Retinal pigment epithelial cell (primary cell): ENCODE data around the gene CTLA4.

Experiments used
- DNase-seq: peaks from one replicate; pipeline ENCODE4 v3.0.0-alpha.2; 2010; ENCODE audit warnings: low read depth
- H3K4me3 ChIP-seq: 2 replicates; pipeline ENCODE4 v1.5.1; 2011; ENCODE audit warnings: mild to moderate bottlenecking, low read length, control low read depth, moderate library complexity
- TF ChIP-seq, protein P1 (sequence below): conservative IDR thresholded peaks from 2 replicates; pipeline ENCODE4 v1.5.1; 2011; ENCODE audit warnings: low read depth, low read length, control low read depth, inconsistent platforms

CTLA4 gene

DNA sequence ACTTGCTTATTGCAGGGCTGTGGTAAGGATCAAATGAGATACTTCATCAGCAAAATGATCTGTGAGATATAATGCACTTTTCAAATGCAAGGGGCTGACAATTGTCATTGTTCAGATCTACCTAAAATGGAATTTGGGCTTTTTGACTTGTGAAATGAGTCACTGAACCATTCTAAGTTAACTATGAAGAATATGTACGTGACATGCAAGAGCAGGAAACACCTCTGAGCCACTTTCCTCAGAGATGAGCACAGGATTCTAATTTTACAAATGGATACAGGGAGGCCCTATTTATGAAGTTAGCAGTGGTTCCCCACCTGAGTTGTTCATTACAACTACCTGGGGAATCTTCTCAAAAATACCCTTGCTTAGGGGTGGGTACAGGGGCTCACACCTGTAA, 26.7 kb downstream of the CTLA4 start:
- TF ChIP-seq, protein P1, sequence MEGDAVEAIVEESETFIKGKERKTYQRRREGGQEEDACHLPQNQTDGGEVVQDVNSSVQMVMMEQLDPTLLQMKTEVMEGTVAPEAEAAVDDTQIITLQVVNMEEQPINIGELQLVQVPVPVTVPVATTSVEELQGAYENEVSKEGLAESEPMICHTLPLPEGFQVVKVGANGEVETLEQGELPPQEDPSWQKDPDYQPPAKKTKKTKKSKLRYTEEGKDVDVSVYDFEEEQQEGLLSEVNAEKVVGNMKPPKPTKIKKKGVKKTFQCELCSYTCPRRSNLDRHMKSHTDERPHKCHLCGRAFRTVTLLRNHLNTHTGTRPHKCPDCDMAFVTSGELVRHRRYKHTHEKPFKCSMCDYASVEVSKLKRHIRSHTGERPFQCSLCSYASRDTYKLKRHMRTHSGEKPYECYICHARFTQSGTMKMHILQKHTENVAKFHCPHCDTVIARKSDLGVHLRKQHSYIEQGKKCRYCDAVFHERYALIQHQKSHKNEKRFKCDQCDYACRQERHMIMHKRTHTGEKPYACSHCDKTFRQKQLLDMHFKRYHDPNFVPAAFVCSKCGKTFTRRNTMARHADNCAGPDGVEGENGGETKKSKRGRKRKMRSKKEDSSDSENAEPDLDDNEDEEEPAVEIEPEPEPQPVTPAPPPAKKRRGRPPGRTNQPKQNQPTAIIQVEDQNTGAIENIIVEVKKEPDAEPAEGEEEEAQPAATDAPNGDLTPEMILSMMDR = no peak
- DNase-seq = no peak
- no peak overlapping the region for H3K4me3 ChIP-seq

DNA sequence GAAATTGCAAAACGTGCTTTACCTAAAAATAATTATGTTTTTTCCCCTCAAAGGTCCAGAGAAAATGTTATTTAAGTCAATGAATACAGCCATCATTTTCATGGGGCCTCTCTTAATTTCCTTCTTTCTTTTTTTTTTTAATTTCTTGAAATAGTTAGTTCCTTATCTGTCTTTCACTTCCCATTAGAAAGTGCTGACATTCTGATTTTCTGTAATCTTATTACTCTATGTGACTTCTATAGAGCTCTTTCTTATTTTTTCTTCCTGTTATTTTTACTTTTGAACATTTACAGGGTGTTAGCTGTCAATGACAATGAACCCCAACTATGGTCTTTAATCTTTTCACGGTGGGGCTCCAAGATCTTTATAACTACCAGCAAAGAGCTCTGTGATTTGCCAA, 30.0 kb downstream of the CTLA4 start:
- no peak for DNase-seq
- TF ChIP-seq, protein P1 = no peak
- no peak overlapping the region for H3K4me3 ChIP-seq

DNA sequence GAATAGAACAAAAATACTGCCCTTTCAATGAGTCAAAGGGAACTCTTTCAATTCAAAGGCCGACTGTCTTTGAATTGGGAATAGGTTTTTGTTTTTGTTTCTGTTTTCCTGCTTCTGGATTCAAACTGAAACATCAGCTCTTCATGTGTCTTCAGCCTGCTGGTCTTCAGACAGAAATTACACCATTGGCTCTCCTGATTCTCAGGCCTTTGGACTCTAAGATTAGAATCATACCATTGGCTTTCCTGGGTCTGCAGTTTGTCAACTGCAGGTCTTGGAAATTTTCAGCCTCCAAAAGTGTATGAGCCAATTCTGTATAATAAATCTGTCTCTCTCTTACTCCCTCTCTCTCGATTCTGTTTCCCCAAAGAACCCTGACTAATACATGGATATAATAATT, 31.1 kb downstream of the CTLA4 start:
- no peak for DNase-seq
- TF ChIP-seq, protein P1 = no peak

DNA sequence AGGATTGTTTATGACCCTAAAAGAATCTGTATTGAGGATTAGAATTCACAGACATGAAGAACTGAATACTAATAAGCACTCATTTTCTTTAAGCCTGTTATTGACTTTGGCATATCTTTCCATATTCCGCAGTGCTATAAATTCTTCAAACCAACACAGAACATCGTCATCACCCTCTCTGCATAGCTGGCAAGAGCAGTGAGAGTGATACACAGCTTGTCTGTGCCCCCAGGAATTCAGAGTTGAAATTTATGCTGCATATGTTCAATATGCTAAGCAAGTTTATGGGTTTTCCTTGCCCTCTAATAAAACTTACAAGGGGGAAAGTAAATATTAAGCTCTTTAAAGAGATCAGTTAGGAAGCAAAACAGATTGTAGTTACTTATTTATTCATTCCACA, 32.7 kb downstream of the CTLA4 start:
- TF ChIP-seq, protein P1 = no peak
- no peak for DNase-seq

More for the DNA sequence above, 31.1 kb downstream of the CTLA4 start:
- no peak overlapping the region for H3K4me3 ChIP-seq

DNA sequence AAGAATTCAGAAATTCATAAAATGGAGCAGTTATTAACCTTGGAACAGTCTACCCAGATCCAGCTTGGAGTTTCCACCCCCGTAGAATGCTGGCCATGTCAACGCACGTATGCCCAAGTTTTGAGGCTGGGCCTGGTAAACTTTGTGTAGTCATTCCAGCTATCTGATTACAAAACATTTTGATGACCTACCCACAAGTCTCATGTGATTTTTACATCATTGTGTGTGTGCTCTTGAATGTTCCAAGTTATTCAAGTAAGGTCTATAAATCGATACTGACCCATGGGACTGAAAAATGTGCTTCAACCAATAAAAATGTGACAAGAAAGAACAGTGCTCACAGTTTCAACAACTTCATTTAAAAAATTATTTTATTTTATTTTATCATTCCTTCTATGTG, 36.5 kb downstream of the CTLA4 start:
- DNase-seq = no peak
- H3K4me3 ChIP-seq = no peak overlapping the region
- TF ChIP-seq, protein P1 = no peak

More for the DNA sequence above, 32.7 kb downstream of the CTLA4 start:
- no peak overlapping the region for H3K4me3 ChIP-seq

DNA sequence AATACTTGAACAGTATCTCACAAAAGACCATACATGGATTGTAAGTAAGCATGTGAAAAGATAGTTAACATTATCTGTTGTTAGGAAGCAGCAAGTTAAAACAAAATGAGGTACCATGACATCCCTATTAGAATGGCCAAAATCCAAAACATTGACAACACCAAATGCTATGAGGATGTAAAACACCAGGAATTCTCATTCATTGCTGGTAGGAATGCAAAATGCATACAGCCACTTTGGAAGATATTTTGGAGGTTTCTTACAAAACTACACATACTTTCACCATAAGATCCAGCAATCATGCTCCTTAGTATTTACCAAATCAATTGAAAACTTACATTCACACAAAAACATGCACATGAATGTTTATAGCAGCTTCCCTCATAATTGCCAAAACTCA, 38.1 kb downstream of the CTLA4 start:
- TF ChIP-seq, protein P1 = no peak
- H3K4me3 ChIP-seq = no peak overlapping the region
- no peak for DNase-seq

DNA sequence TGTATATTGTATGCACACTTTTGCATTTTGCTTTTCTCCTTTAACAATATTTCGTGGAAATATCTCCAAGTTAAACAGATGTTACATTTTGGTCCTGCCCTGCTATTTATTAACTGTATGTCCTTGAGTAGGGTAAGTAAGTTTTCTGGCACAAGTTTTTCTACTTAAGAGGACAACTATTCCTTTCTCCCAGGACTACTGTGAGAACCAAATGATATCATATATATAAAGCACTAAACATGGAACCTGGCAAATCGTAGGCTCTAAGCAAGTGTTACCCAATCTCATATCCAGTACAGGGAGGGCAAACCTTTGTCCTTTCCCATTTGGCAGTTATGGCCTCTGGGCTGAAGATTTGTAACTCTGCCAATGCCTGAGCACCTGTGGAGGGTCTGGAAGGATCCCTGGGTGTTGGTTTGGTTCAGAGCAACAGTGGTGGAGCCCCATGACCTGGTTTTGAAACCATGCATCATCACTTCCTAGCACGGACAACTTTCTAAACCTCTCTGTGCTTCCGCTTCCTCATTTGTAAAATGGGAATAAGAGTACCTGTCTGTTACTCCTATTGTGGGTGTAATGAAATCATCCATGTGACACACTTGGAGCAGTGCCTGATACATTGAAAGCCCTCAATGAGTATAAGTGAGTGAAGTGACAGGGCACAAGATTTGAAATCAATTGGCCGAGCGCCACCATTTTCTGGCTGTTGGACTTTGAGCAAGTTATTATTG, 40.7 kb downstream of the CTLA4 start:
- TF ChIP-seq, protein P1 = no peak
- DNase-seq = no peak
- no peak overlapping the region for H3K4me3 ChIP-seq
